Endodermal cell (in vitro differentiated cells): ENCODE data around the gene ANKRD9. TPM values are rescaled to one million over a fixed set of nuclear protein-coding genes. Genes with fewer than 3 reads are reported as not detected.

Experiments
- DNase-seq: peaks from one replicate; pipeline ENCODE4 v3.0.0-alpha.2; 2017
- H3K27ac ChIP-seq: 2 replicates; pipeline ENCODE4 v1.5.1; 2013; ENCODE audit warnings: mild to moderate bottlenecking, low read depth, low read length, moderate library complexity
- H3K27me3 ChIP-seq: 2 replicates; pipeline ENCODE4 v1.6.1; 2013; ENCODE audit warnings: mild to moderate bottlenecking, low read length, moderate library complexity; ENCODE audit not compliant: insufficient read depth, control insufficient read depth, poor library complexity, severe bottlenecking
- H3K36me3 ChIP-seq: 2 replicates; pipeline ENCODE4 v1.7.0; 2013; ENCODE audit warnings: mild to moderate bottlenecking, low read length, moderate library complexity; ENCODE audit not compliant: control insufficient read depth, insufficient read depth
- H3K4me1 ChIP-seq: one replicate; pipeline ENCODE4 v1.7.0; 2013; ENCODE audit warnings: low read length; ENCODE audit not compliant: control insufficient read depth, insufficient read depth
- H3K4me3 ChIP-seq: 2 replicates; pipeline ENCODE4 v1.5.1; 2013; ENCODE audit warnings: mild to moderate bottlenecking, low read length, moderate library complexity
- H3K9ac ChIP-seq: 2 replicates; pipeline ENCODE4 v1.6.1; 2013; ENCODE audit warnings: mild to moderate bottlenecking, low read length, moderate library complexity; ENCODE audit not compliant: poor library complexity, severe bottlenecking; ENCODE audit errors: extremely low read depth
- H3K9me3 ChIP-seq: 2 replicates; pipeline ENCODE4 v1.6.1; 2013; ENCODE audit warnings: mild to moderate bottlenecking, low read length, moderate library complexity; ENCODE audit not compliant: control insufficient read depth
- H3K27ac Mint-ChIP-seq: 2 replicates; pipeline ENCODE4 v1.8.0; 2020; ENCODE audit warnings: mixed read lengths
- H3K27me3 Mint-ChIP-seq: 2 replicates; pipeline ENCODE4 v1.8.0; 2021; ENCODE audit warnings: mild to moderate bottlenecking, mixed read lengths; ENCODE audit not compliant: insufficient read depth
- H3K36me3 Mint-ChIP-seq: 2 replicates; pipeline ENCODE4 v1.8.0; 2020; ENCODE audit warnings: low read depth, mixed read lengths
- H3K4me1 Mint-ChIP-seq: 2 replicates; pipeline ENCODE4 v1.8.0; 2020; ENCODE audit warnings: mixed read lengths
- H3K4me3 Mint-ChIP-seq: 2 replicates; pipeline ENCODE4 v1.8.0; 2020; ENCODE audit warnings: mild to moderate bottlenecking, moderate library complexity, mixed read lengths
- H3K9me3 Mint-ChIP-seq: 2 replicates; pipeline ENCODE4 v1.8.0; 2020; ENCODE audit warnings: mild to moderate bottlenecking, mixed read lengths
- WGBS, 2 experiments: methylation state at CpG; one replicate each; pipeline versions ENCODE4 v1.1.5 to v1.1.7; 2013; ENCODE audit warnings: missing lambda C conversion rate in 2 of 2, mixed read lengths in 1 of 2; ENCODE audit not compliant: insufficient coverage in 1 of 2, insufficient read length in 1 of 2; 5-methylcytosine and 5-hydroxymethylcytosine counted together
- total RNA-seq, 2 donors: library from RNA; stranded (reverse); fragmentation: NEBNext Ultra II Directional in 1 of 2; extraction: Animal tissue kit (Norgen Biotek cat#: 25700) in 1 of 2; gene quantifications; 2 replicates in 1 of 2; 3 replicates in 1 of 2; pipeline ENCODE4 v1.2.1, GENCODE V29; 2021
- TF ChIP-seq, protein P1 (sequence below): fragments of 200-600 bp; sonication (generic); conservative IDR thresholded peaks from 2 replicates; pipeline ENCODE4 v1.5.0; 2021; ENCODE audit warnings: antibody characterized with exemption, mild to moderate bottlenecking

Gene ANKRD9
- total RNA-seq, 2 donors from 2014 or later, result 32.7 to 38.9 TPM

- Histone ChIP-seq H3K36me3 (no peaks in the 10 kb centered on the region), H3K9me3 (no peaks in the 10 kb centered on the region), H3K27me3 (no peaks in the 10 kb centered on the region), H3K27ac (no peak overlapping the region), H3K9ac (no peak overlapping the region), H3K4me1 (no peaks in the 10 kb centered on the region), H3K4me3 (no peak overlapping the region)
- Mint-ChIP-seq H3K9me3 (no peaks in the 10 kb centered on the region), H3K4me3 (no peak overlapping the region), H3K4me1 (peaks cover 4% of the 10 kb centered on the region), H3K27me3 (peaks cover 8% of the 10 kb centered on the region), H3K27ac (no peak overlapping the region), H3K36me3 (no peaks in the 10 kb centered on the region)
- 83% methylated on average over 10 to 12 of the region's 12 CpGs for WGBS, 2 experiments
- DNase-seq, result no peak
- TF ChIP-seq, protein P1, sequence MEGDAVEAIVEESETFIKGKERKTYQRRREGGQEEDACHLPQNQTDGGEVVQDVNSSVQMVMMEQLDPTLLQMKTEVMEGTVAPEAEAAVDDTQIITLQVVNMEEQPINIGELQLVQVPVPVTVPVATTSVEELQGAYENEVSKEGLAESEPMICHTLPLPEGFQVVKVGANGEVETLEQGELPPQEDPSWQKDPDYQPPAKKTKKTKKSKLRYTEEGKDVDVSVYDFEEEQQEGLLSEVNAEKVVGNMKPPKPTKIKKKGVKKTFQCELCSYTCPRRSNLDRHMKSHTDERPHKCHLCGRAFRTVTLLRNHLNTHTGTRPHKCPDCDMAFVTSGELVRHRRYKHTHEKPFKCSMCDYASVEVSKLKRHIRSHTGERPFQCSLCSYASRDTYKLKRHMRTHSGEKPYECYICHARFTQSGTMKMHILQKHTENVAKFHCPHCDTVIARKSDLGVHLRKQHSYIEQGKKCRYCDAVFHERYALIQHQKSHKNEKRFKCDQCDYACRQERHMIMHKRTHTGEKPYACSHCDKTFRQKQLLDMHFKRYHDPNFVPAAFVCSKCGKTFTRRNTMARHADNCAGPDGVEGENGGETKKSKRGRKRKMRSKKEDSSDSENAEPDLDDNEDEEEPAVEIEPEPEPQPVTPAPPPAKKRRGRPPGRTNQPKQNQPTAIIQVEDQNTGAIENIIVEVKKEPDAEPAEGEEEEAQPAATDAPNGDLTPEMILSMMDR, result no peak
These were observed 5.6 kb upstream of the ANKRD9 start for GRCh38 chr14:102514987-102515733.

DNA sequence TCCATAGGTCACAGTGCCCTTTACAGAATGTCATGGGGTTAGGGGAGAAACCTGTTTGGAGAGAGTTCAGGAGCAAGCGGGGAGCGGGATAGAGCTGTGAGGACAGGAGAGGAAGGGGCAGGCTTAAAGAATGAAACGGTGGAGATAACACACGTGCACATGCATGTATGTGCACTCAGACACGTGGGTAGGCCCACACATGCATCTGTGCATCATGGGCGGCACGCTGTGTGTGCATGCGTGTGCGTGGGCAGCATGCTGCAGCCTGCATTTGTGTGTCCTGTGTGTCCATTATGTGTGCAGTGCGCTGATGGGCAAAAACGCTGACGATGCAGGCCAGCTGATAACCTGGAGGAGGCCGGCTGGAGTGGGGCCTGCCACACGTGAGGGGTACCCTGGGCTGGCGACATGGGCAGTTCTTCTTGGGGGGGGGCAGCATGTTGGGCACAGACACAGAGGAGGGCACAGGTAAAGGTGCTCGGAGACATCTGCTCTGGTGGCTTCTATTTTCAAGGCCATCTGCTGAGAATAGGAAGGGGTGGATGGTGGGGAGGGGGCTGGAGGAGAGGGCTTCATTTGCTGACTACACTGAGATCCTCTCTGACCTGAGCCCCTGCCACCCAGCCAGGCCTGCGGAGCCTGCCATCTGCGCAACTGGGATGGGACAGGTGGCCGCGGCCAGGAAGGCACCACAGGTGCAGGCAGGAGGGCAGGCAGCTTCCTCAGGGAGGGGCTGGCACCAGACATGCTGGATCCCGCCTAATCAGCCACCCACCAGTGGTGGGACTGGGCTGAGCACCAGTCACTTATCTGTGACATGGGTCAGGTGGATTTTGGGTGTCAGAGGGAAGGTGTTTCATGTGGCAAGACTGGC, 4.6 kb upstream of the ANKRD9 start:
- no peak overlapping the region for H3K4me3 Mint-ChIP-seq
- no peaks in the 10 kb centered on the region for H3K9me3 Mint-ChIP-seq
- H3K27ac Mint-ChIP-seq, result no peak overlapping the region
- Histone ChIP-seq H3K9ac (no peak overlapping the region), H3K4me1 (no peaks in the 10 kb centered on the region), H3K9me3 (no peaks in the 10 kb centered on the region), H3K27me3 (no peaks in the 10 kb centered on the region), H3K27ac (no peak overlapping the region), H3K4me3 (no peak overlapping the region), H3K36me3 (no peaks in the 10 kb centered on the region)
- DNase-seq, result no peak
- no peaks in the 10 kb centered on the region for H3K36me3 Mint-ChIP-seq
- TF ChIP-seq, protein P1, result no peak
- H3K4me1 Mint-ChIP-seq, result peaks cover 4% of the 10 kb centered on the region
- 88 to 92% methylated on average over 18 to 21 of the region's 21 CpGs for WGBS, 2 experiments
- H3K27me3 Mint-ChIP-seq, result peaks cover 8% of the 10 kb centered on the region

DNA sequence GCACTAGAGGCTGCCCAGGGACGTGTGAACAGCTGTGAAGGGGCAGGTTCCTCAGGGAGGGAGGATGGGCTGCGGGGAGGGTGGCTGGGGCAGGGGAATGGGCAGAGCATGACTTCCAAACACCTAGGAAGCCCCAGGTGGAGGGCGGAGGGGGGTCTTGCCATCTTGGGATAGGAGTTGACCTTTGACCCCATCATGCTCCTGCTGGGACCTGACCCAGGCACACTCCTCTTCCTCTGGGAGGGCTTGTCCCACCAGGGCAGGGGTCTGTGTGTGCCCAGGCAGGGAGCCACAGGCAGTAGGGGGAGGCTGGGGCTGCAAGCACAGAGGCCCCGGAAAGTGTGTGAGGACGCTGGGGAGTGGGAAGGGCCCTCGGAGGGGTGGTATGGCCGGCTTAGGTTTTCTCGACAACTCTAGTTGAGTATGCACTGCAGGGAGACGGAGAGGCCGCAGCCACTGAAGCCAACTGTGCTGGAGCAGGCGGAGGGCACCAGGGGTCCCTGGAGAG, 3.3 kb upstream of the ANKRD9 start:
- peaks cover 3% of the 10 kb centered on the region for H3K27me3 Mint-ChIP-seq
- no peaks in the 10 kb centered on the region for H3K9me3 Mint-ChIP-seq
- peaks cover 13% of the 10 kb centered on the region for H3K4me1 Mint-ChIP-seq
- Histone ChIP-seq H3K4me1 (peaks cover 3% of the 10 kb centered on the region), H3K36me3 (no peaks in the 10 kb centered on the region), H3K27ac (no peak overlapping the region), H3K27me3 (no peaks in the 10 kb centered on the region), H3K9me3 (no peaks in the 10 kb centered on the region), H3K9ac (no peak overlapping the region), H3K4me3 (no peak overlapping the region)
- H3K27ac Mint-ChIP-seq, result no peak overlapping the region
- TF ChIP-seq, protein P1, result no peak
- DNase-seq, result no peak
- 84 to 90% methylated on average over 8 to 11 of the region's 11 CpGs for WGBS, 2 experiments
- H3K36me3 Mint-ChIP-seq, result peaks cover 5% of the 10 kb centered on the region
- H3K4me3 Mint-ChIP-seq, result no peak overlapping the region
